Stimulated activated CD4-positive, alpha-beta T cell treated with anti-CD3 and anti-CD28 coated beads, TNF-alpha, amount 100 ng/mL, for 4 hours (primary cell): ENCODE results near the gene AMIGO1.

ENCODE experiments used
- DNase-seq, 3 experiments: peaks; one replicate each; pipeline ENCODE4 v3.0.0-alpha.2; 2020; ENCODE audit warnings: low read depth in 3 of 3

The AMIGO1 gene

DNA sequence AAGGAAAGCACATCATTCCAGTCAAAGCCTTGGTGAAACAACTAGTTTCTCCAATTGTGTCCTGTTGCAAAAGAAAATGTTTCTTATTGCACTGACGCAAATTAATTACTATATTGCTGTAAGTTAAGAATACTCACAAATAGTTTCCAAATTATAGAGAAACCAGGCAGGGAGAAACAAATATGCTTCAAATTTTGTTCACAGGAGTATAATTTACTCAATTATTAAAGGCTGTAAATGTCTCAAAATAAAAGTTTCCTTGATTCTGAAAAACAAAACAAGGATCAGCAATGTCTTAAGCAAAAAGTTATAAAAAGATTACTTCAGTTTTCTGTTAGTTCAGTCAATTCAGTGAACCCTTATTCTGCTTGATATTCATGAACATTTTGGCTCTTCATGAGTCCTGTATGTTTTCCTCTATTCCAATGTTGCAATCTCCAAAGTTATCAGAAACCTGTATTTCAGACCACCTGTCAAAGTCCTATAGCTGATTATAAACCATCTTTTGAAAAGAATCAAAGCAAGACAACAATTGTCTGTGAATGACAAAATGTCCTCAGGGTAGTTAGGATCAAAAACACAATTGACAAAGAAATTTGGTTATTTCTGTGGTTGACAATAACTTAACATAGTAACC is 54.9 kb downstream of the AMIGO1 start:
- no peak for DNase-seq
